Sigmoid colon (tissue), 3 donors: ENCODE results near the gene FAR1.

Experiments
- CTCF ChIP-seq, 4 experiments: fragments of 450-650 bp in 3 of 4; fragments of 200-600 bp in 1 of 4; IDR thresholded peaks; one replicate each; pipeline ENCODE4 v1.5.1; 2016 to 2019; ENCODE audit warnings: antibody characterized with exemption in 4 of 4, mild to moderate bottlenecking in 3 of 4, moderate library complexity in 2 of 4
- POLR2A ChIP-seq, 2 donors: fragments of 450-650 bp; IDR thresholded peaks; one replicate each; pipeline ENCODE4 v1.6.1; 2016; ENCODE audit warnings: antibody characterized with exemption in 2 of 2, mild to moderate bottlenecking in 2 of 2, moderate library complexity in 2 of 2

- no peak for TF ChIP-seq POLR2A (IDR thresholded peaks at IDR 0.05)
- TF ChIP-seq CTCF (IDR thresholded peaks at IDR 0.05), result no peak
Measured at GRCh38 chr11:13697710-13698109, 29.2 kb downstream of the FAR1 start.
